GM19455 (cell line): ENCODE measurements around the gene CCNJL.

Source experiments
- ATAC-seq: cut with Tn5 transposase; IDR thresholded peaks from one replicate; pipeline ENCODE4 v1.9.1; 2021; ENCODE audit not compliant: unreplicated experiment

Gene CCNJL

DNA sequence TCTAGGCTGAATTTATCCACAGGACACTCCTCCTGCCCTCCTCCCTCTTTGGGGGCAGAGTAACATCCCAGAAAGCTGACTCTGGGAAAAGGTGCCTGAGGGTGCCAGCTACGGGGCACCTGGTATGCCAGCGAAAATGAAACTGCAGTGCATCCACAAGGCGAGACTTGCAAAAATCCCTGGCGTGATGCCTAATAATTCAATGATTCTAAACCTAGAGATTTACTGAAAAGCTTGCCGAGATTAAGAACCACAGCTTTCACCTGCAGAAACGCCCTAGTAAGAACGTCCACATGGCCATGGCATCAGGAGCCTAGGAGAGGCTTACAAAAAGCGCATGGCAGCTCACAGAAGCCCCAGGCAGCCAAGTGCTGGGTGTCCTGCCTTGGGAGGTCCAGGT lies 20.9 kb downstream of the CCNJL start:
- ATAC-seq = no peak

- ATAC-seq = no peak
These were observed 21.6 kb downstream of the CCNJL start for GRCh38 chr5:160290751-160291150.

GRCh38 chr5:160289721-160290120 lies 22.6 kb downstream of the CCNJL start:
- no peak for ATAC-seq

- no peak for ATAC-seq
These were observed 23.1 kb downstream of the CCNJL start for GRCh38 chr5:160289356-160289651.

GRCh38 chr5:160287378-160288051 lies 24.8 kb downstream of the CCNJL start:
- no peak for ATAC-seq

DNA sequence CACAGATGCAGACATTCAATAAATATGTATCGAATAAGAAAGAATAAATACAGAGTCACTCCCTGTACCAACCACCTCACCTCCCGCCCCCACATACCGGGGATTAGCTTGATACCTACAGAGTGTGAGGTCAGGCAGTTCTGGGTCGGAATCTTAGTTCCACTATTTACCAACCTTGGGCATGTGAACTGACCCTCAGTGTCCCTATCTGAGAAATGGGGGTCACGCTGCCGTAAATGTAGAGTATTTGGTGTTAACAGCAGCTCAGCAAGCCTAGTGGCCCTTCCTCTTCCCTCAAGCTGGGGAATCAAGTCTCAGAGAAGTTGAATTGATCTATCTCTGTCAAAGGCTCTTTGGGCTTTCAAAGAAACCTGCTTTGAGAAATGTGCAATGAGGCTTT lies 25.4 kb downstream of the CCNJL start:
- ATAC-seq = no peak

- no peak for ATAC-seq
These were observed 27.0 kb downstream of the CCNJL start for GRCh38 chr5:160285316-160285715.

GRCh38 chr5:160284291-160284873 lies 28.0 kb downstream of the CCNJL start:
- ATAC-seq = no peak

DNA sequence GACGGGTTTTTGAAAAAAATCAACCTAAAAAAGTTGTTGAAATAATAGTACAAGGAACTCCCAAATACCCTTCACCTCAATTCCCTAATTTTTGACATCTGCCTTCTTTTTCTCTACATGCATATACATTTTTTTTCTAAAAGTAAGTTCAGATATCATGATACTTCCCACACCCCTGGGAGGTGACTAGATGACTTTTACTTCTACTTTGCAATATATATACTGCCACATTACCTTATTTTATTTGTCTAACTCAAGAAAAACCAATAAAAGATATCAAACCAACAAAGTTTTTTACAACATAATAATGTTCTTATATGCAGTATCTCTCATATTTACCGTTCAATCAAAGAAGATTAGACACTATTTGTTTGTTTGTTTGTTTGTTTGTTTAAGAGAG lies 31.1 kb downstream of the CCNJL start:
- ATAC-seq = no peak

DNA sequence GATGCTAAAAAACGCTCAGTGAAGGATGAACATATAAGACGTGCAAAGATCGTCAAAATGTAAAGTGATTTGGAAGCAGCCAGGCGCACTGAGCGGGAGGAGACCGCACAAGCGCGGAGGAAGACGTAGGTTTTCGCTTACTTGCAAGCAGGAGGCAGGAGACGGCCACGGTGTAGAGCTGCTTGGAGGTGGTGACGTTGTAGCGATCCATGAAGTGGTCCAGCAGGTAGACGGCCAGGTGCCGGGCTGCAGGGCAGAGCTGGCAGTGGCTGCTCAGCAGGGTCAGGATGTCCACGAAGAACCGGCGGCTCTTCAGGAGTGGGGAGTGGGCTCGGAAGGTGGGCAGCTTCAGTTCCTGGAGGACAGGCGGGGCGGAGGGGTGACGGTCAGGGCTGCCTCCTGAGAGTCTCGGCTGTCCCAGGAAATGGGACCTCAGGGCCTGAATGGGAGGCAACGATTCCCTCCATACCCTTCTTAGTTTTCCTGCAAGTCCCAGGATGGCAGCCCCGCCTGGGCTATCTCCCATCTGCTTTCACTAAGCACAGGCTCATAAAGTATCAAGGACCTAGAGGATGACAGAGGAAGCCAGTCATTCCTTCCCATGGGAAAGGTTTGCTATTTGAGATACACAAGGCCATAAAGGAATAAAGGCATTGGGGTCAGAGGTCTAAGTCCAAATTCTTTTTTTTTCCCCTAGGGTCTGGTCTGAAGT lies 31.8 kb downstream of the CCNJL start:
- ATAC-seq = no peak

DNA sequence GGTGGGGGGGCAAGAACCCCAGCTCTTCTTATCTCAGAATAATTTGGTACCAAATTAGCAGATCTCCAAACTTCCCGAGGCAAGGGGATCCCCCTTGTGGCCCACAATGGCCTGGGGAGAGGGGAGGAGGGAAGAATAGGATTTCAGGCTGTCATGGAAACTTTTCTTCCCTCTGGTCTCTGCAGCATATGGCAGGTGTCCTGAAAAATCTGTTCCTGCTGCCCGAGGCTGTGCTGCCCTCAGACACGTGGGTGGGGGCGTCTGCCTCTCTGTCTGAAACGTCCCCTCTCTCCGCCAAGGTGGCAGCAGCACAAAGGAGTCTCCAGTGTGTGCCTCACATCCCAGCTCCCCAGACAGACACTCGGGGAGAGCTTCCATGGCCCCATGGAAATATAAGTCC lies 34.0 kb downstream of the CCNJL start:
- ATAC-seq = no peak

- ATAC-seq = no peak
These were observed 37.9 kb downstream of the CCNJL start for GRCh38 chr5:160274483-160274931.

DNA sequence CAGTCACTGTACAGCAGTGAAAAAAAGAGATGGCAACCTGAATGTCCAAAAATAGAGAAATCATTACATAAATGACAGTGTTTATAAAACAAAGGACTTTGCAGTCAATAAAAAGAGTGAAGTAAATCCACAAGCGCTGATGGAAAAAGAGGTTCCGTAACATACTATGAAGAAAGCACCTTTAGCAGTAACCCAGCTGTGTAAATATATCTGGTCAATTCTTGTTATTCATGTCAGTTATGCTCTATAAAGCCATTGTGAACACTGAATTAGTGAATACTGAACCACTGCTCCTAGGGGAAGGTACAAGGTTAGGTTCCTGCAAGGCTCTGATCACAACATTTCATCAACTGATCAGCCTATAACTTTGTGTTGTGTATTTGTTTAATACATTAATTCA lies 39.5 kb downstream of the CCNJL start:
- no peak for ATAC-seq

- no peak for ATAC-seq
These were observed 40.1 kb downstream of the CCNJL start for GRCh38 chr5:160272264-160272663.

- ATAC-seq = no peak
These were observed 40.5 kb downstream of the CCNJL start for GRCh38 chr5:160271836-160272235.

GRCh38 chr5:160271396-160271795 lies 41.0 kb downstream of the CCNJL start:
- ATAC-seq = no peak

DNA sequence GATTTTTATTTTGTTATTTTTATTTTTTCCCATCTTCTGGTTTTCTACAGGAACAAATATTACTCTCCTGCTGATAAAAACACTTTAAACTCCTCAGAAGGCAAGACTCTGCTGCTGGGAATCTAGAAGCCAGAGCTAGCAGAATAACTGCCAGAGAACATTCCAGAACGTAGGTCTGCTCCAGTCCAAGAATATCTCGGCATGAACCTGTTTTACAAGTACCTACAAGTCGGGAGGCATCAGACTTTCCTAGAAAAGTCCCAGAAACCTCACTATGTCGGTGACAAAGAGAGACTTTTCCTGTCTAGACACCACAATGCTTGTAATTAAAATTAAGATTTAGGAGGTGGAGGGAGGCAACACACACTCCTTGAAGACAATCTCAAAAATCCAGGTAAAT lies 41.7 kb downstream of the CCNJL start:
- no peak for ATAC-seq

- no peak for ATAC-seq
These were observed 43.3 kb downstream of the CCNJL start for GRCh38 chr5:160269017-160269416.

DNA sequence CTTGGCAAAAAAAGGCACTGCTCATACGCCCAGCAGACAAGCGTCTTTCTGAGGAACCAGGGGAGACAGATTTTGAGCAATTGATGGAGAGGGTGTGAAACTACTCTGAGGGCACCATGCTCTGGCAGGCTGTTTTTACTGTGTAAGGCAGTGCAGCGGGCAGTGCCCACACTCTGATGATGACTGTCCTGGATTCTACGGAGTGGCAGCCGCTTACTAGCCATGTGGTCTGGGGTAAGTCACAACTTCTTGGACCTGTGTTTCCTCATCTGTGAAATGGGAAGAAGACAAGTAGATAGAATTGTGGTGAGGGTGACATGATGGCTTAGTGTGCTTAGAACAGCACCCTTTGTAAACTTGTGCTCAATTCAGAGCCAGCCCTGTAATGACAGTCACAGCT lies 44.2 kb downstream of the CCNJL start:
- ATAC-seq = no peak

DNA sequence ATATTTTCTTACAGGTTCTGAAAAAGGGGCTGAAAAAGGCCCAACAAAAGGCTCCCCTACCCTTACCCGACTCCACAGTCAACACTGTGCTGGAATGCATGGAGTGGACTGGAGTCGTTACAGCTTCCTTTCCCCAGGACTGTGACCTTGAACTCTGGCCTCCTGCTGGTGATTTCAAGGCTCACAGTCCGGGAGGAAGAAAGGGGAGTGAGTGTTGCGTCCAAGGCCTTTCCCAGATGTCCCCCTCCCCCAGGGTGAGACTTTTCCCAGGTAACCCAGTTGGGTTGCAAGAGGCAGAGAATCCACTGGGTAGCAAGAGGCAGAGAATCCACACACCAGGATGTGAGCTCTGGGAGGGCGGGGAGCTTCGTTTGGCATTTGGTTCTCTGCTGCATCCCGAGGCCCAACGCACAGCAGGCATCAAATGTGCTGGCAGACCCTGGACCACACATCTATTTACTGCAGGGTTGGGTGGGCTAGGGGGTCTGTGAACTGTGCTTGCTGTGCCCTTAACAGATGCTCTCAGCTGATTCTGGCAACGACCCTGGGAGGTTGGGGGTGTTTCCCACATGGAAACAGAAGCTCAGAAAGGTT lies 45.5 kb downstream of the CCNJL start:
- ATAC-seq = no peak

- no peak for ATAC-seq
These were observed 46.3 kb downstream of the CCNJL start for GRCh38 chr5:160266044-160266443.

GRCh38 chr5:160263326-160263855 lies 49.0 kb downstream of the CCNJL start:
- ATAC-seq = no peak
